ENCODE data around the gene MPL.

Gene MPL

DNA sequence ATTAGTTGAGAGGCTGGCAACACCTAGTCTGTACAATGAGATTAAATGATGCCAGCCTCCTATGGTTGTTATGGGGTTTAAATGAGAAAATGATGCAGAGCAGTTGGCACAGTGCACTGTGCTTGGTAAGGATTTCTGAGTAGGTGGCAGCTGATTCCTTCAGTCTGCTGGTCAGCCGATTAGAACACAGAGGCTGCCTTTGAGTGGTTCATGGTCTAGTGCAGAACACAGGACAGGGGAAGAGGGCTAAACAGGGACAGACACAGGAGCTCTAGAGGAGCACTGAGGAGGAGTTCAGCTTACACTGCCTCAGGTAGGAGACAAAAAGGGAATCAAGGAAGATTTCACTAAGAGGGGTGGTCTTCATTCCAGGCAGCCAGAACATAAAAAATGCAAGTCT, 35.4 kb upstream of the MPL start:
- Histone ChIP-seq H2AFZ (ENCODE audit: low read depth, low read length, severe bottlenecking) (no peak overlapping the region), H3K36me3 (ENCODE audit: low read length) (no peaks in the 10 kb centered on the region), H4K20me1 (ENCODE audit: low read depth, low read length) (no peaks in the 10 kb centered on the region), H3K27ac (ENCODE audit: low read depth, low read length) (no peak overlapping the region), H3K9ac (ENCODE audit: low read length) (no peak overlapping the region), H3K79me2 (ENCODE audit: insufficient read depth, low read length) (no peaks in the 10 kb centered on the region), H3K4me2 (ENCODE audit: low read depth, low read length, poor library complexity, severe bottlenecking) (no peak overlapping the region), H3K9me2 (replicated peaks; ENCODE audit: insufficient read depth, low read length) (no peaks in the 10 kb centered on the region), H3K4me3 (ENCODE audit: insufficient read depth, low read length, poor library complexity, severe bottlenecking) (no peak overlapping the region), H3K9me3 (ENCODE audit: insufficient read depth, low read length) (no peaks in the 10 kb centered on the region), H3F3A (ENCODE audit: insufficient read depth) (no peaks in the 10 kb centered on the region), H3K27me3 (ENCODE audit: low read length) (no peaks in the 10 kb centered on the region)
- TF ChIP-seq EZH2phosphoT487 (conservative IDR thresholded peaks at IDR 0.05; ENCODE audit: low read length) = no peak

GRCh38 chr1:43302721-43303470, 34.7 kb upstream of the MPL start:
- Histone ChIP-seq H3K4me2 (ENCODE audit: low read depth, low read length, poor library complexity, severe bottlenecking) (no peak overlapping the region), H3K27ac (ENCODE audit: low read depth, low read length) (no peak overlapping the region), H3K9me3 (ENCODE audit: insufficient read depth, low read length) (no peaks in the 10 kb centered on the region), H3K4me3 (ENCODE audit: insufficient read depth, low read length, poor library complexity, severe bottlenecking) (no peak overlapping the region), H2AFZ (ENCODE audit: low read depth, low read length, severe bottlenecking) (no peak overlapping the region), H3K9ac (ENCODE audit: low read length) (no peak overlapping the region), H3K9me2 (replicated peaks; ENCODE audit: insufficient read depth, low read length) (no peaks in the 10 kb centered on the region), H3F3A (ENCODE audit: insufficient read depth) (no peaks in the 10 kb centered on the region), H4K20me1 (ENCODE audit: low read depth, low read length) (no peaks in the 10 kb centered on the region), H3K79me2 (ENCODE audit: insufficient read depth, low read length) (no peaks in the 10 kb centered on the region), H3K27me3 (ENCODE audit: low read length) (no peaks in the 10 kb centered on the region), H3K36me3 (ENCODE audit: low read length) (no peaks in the 10 kb centered on the region)
- TF ChIP-seq EZH2phosphoT487 (conservative IDR thresholded peaks at IDR 0.05; ENCODE audit: low read length) = no peak
- TF ChIP-seq, protein P1, sequence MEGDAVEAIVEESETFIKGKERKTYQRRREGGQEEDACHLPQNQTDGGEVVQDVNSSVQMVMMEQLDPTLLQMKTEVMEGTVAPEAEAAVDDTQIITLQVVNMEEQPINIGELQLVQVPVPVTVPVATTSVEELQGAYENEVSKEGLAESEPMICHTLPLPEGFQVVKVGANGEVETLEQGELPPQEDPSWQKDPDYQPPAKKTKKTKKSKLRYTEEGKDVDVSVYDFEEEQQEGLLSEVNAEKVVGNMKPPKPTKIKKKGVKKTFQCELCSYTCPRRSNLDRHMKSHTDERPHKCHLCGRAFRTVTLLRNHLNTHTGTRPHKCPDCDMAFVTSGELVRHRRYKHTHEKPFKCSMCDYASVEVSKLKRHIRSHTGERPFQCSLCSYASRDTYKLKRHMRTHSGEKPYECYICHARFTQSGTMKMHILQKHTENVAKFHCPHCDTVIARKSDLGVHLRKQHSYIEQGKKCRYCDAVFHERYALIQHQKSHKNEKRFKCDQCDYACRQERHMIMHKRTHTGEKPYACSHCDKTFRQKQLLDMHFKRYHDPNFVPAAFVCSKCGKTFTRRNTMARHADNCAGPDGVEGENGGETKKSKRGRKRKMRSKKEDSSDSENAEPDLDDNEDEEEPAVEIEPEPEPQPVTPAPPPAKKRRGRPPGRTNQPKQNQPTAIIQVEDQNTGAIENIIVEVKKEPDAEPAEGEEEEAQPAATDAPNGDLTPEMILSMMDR (IDR thresholded peaks at IDR 0.05; ENCODE audit: insufficient read depth, low read length, poor library complexity, severe bottlenecking) = no peak

- no peaks in the 10 kb centered on the region for H3K9me3 ChIP-seq (ENCODE audit: insufficient read depth, low read length)
- H3K27ac ChIP-seq (ENCODE audit: low read depth, low read length) = no peak overlapping the region
- no peaks in the 10 kb centered on the region for H3K79me2 ChIP-seq (ENCODE audit: insufficient read depth, low read length)
- H3K9ac ChIP-seq (ENCODE audit: low read length) = no peak overlapping the region
- H3K36me3 ChIP-seq (ENCODE audit: low read length) = no peaks in the 10 kb centered on the region
- no peaks in the 10 kb centered on the region for H3F3A ChIP-seq (ENCODE audit: insufficient read depth)
- no peaks in the 10 kb centered on the region for H3K9me2 ChIP-seq (replicated peaks; ENCODE audit: insufficient read depth, low read length)
- H4K20me1 ChIP-seq (ENCODE audit: low read depth, low read length) = no peaks in the 10 kb centered on the region
- no peak for TF ChIP-seq EZH2phosphoT487 (conservative IDR thresholded peaks at IDR 0.05; ENCODE audit: low read length)
- TF ChIP-seq, protein P1 (IDR thresholded peaks at IDR 0.05; ENCODE audit: insufficient read depth, low read length, poor library complexity, severe bottlenecking) = no peak
- no peaks in the 10 kb centered on the region for H3K27me3 ChIP-seq (ENCODE audit: low read length)
- no peak overlapping the region for H3K4me2 ChIP-seq (ENCODE audit: low read depth, low read length, poor library complexity, severe bottlenecking)
- H2AFZ ChIP-seq (ENCODE audit: low read depth, low read length, severe bottlenecking) = no peak overlapping the region
- no peak overlapping the region for H3K4me3 ChIP-seq (ENCODE audit: insufficient read depth, low read length, poor library complexity, severe bottlenecking)
Measured at GRCh38 chr1:43303471-43304313, 33.9 kb upstream of the MPL start.

DNA sequence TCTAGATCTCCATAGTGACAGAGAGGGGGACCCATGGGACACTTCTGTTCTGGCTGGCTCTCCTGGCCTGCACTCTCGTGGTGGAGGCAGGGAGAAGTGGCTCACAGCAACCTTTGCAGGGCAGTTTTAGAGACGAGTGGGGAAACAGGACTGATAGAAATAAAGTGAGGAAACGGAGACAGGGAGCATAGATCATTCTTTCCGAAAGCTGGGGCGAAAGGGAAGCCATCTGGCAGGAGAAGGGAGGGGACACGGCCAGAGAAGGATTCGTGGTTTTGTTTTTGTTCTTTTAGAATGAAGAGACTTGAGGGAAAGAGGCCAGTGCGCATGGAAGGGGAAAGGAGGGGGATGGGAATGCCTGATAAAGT, 33.3 kb upstream of the MPL start:
- no peak for TF ChIP-seq EZH2phosphoT487 (conservative IDR thresholded peaks at IDR 0.05; ENCODE audit: low read length)
- TF ChIP-seq, protein P1 (IDR thresholded peaks at IDR 0.05; ENCODE audit: insufficient read depth, low read length, poor library complexity, severe bottlenecking) = no peak
- Histone ChIP-seq H3K9ac (ENCODE audit: low read length) (no peak overlapping the region), H3K4me2 (ENCODE audit: low read depth, low read length, poor library complexity, severe bottlenecking) (no peak overlapping the region)

More for the DNA sequence above, 33.3 kb upstream of the MPL start:
- H3K9me2 ChIP-seq (replicated peaks; ENCODE audit: insufficient read depth, low read length) = no peaks in the 10 kb centered on the region
- no peaks in the 10 kb centered on the region for H4K20me1 ChIP-seq (ENCODE audit: low read depth, low read length)
- no peaks in the 10 kb centered on the region for H3K27me3 ChIP-seq (ENCODE audit: low read length)
- no peaks in the 10 kb centered on the region for H3F3A ChIP-seq (ENCODE audit: insufficient read depth)
- H2AFZ ChIP-seq (ENCODE audit: low read depth, low read length, severe bottlenecking) = no peak overlapping the region
- H3K27ac ChIP-seq (ENCODE audit: low read depth, low read length) = no peak overlapping the region
- H3K79me2 ChIP-seq (ENCODE audit: insufficient read depth, low read length) = no peaks in the 10 kb centered on the region
- no peaks in the 10 kb centered on the region for H3K36me3 ChIP-seq (ENCODE audit: low read length)
- no peak overlapping the region for H3K4me3 ChIP-seq (ENCODE audit: insufficient read depth, low read length, poor library complexity, severe bottlenecking)
- H3K9me3 ChIP-seq (ENCODE audit: insufficient read depth, low read length) = no peaks in the 10 kb centered on the region

All from SU-DHL-6 (cell line).